NT2/D1 (cell line): ENCODE data around the gene WNT4.

Source experiments
- DNase-seq: peaks from one replicate; pipeline ENCODE4 v3.0.0-alpha.2; 2011; ENCODE audit warnings: low read depth, low spot score
- H3K27me3 ChIP-seq: 2 replicates; pipeline ENCODE4 v1.6.0; 2011; ENCODE audit warnings: mild to moderate bottlenecking; ENCODE audit not compliant: insufficient read length, insufficient read depth
- H3K36me3 ChIP-seq: 2 replicates; pipeline ENCODE4 v1.6.1; 2011; ENCODE audit warnings: mild to moderate bottlenecking, low read length, mixed read lengths; ENCODE audit not compliant: insufficient read depth, insufficient read length
- H3K4me1 ChIP-seq: 2 replicates; pipeline ENCODE4 v1.5.1; 2011; ENCODE audit not compliant: insufficient read depth, insufficient read length
- H3K4me3 ChIP-seq: 2 replicates; pipeline ENCODE4 v1.5.1; 2011; ENCODE audit warnings: low read depth; ENCODE audit not compliant: insufficient read length
- H3K9ac ChIP-seq: 2 replicates; pipeline ENCODE4 v1.6.0; 2011; ENCODE audit warnings: low read depth; ENCODE audit not compliant: insufficient read length
- H3K9me3 ChIP-seq: 2 replicates; pipeline ENCODE4 v1.5.1; 2011; ENCODE audit warnings: mild to moderate bottlenecking, low read length; ENCODE audit not compliant: insufficient read depth
- SUZ12 ChIP-seq: IDR thresholded peaks from 2 replicates; pipeline ENCODE4 v1.6.1; 2011; ENCODE audit not compliant: insufficient read length, insufficient read depth; ENCODE audit errors: extremely low read depth
- YY1 ChIP-seq: IDR thresholded peaks from 2 replicates; pipeline ENCODE4 v1.6.1; 2011; ENCODE audit not compliant: insufficient read length, insufficient read depth
- ZNF274 ChIP-seq: IDR thresholded peaks from 2 replicates; pipeline ENCODE4 v1.6.1; 2011; ENCODE audit warnings: mild to moderate bottlenecking, low read depth, low read length

Gene WNT4

DNA sequence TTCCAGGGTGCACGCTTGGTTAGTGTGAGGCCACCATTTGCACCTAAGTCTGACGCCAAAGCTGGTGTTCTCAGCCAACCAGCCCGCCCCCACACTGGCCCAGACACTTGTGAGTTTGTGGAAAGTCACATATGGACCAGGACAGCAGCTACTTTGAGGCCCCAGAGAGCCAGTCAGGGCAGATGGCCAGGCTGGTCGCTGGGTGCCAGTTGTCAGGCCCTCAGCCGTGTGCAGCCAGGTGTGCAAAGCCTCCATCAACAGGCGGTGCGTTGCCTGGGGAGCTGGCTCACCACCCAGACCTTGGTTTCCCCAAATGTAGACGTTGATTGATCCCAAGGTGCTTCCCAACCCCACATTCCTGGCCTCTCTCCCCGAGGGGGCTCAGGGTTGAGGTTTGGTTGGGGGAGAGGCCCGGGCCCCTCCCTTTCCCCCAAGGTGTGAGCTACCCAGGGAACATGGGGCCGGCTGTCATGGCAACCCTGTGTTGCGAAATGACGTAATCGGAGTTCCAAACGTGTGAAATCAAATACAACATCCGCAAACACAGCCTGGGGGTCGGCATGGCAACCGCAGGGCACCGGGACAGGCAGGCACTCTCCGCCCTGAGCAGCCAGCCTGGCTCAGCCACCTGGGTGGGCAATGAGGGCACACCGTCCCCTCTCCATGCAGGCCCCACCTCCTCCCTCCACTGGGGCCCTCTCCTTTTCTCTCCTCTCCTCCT is 42.2 kb upstream of the WNT4 start:
- peaks cover 5% of the 10 kb centered on the region for H3K4me1 ChIP-seq
- no peaks in the 10 kb centered on the region for H3K27me3 ChIP-seq
- H3K9me3 ChIP-seq = no peaks in the 10 kb centered on the region
- no peak overlapping the region for H3K9ac ChIP-seq
- H3K36me3 ChIP-seq = no peaks in the 10 kb centered on the region
- TF ChIP-seq SUZ12 (no peak), ZNF274 (no peak), YY1 (no peak)
- DNase-seq = no peak
- no peak overlapping the region for H3K4me3 ChIP-seq

GRCh38 chr1:22184454-22184853 is 41.6 kb upstream of the WNT4 start:
- DNase-seq = no peak
- no peaks in the 10 kb centered on the region for H3K36me3 ChIP-seq
- no peak overlapping the region for H3K9ac ChIP-seq
- H3K4me1 ChIP-seq = peaks cover 5% of the 10 kb centered on the region
- no peak overlapping the region for H3K4me3 ChIP-seq
- no peaks in the 10 kb centered on the region for H3K27me3 ChIP-seq
- TF ChIP-seq ZNF274 = no peak
- TF ChIP-seq YY1 = no peak
- no peak for TF ChIP-seq SUZ12
- no peaks in the 10 kb centered on the region for H3K9me3 ChIP-seq

- Histone ChIP-seq H3K9me3 (no peaks in the 10 kb centered on the region), H3K27me3 (no peaks in the 10 kb centered on the region), H3K4me1 (peaks cover 5% of the 10 kb centered on the region), H3K9ac (no peak overlapping the region), H3K4me3 (no peak overlapping the region), H3K36me3 (no peaks in the 10 kb centered on the region)
- TF ChIP-seq YY1 (no peak), SUZ12 (no peak), ZNF274 (no peak)
- no peak for DNase-seq
Observed at GRCh38 chr1:22182715-22183114, 39.8 kb upstream of the WNT4 start.

GRCh38 chr1:22179197-22179803 is 36.4 kb upstream of the WNT4 start:
- Histone ChIP-seq H3K9ac (no peak overlapping the region), H3K4me1 (no peaks in the 10 kb centered on the region)
- TF ChIP-seq YY1 = no peak
- TF ChIP-seq ZNF274 = no peak
- no peak for TF ChIP-seq SUZ12

GRCh38 chr1:22177354-22178003 is 34.6 kb upstream of the WNT4 start:
- no peak for DNase-seq
- Histone ChIP-seq H3K36me3 (no peaks in the 10 kb centered on the region), H3K27me3 (no peaks in the 10 kb centered on the region), H3K4me1 (no peaks in the 10 kb centered on the region), H3K4me3 (no peak overlapping the region), H3K9me3 (peaks cover 13% of the 10 kb centered on the region; the same call in 1 of the 2 replicates), H3K9ac (no peak overlapping the region)
- TF ChIP-seq SUZ12 = no peak
- no peak for TF ChIP-seq ZNF274
- no peak for TF ChIP-seq YY1

More at GRCh38 chr1:22179197-22179803, 36.4 kb upstream of the WNT4 start:
- Histone ChIP-seq H3K36me3 (no peaks in the 10 kb centered on the region), H3K9me3 (peaks cover 5% of the 10 kb centered on the region; the same call in 1 of the 2 replicates), H3K4me3 (no peak overlapping the region), H3K27me3 (no peaks in the 10 kb centered on the region)
- DNase-seq = no peak

DNA sequence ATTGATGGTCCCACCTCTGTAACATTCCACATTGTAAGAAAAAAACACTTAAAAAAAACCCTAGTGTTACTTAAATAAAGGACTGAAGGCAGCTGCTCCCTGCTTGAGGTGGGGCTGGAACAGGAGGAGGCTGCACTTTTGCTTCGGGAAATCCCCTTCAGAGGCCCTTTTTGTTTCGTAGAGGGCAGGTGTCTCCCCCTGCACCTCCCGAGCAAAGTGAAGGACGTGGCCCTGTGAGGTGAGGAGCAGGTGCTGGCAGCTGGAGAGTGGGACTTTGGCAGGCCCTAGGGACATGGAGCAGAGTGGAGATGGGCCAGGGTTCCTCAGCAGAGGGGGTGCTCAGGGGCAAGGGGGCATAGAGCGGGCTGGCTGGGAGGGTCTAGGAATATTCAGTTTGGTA is 33.4 kb upstream of the WNT4 start:
- Histone ChIP-seq H3K4me1 (no peaks in the 10 kb centered on the region), H3K4me3 (no peak overlapping the region)
- TF ChIP-seq ZNF274 (no peak), YY1 (no peak), SUZ12 (no peak)

More for the DNA sequence above, 33.4 kb upstream of the WNT4 start:
- no peaks in the 10 kb centered on the region for H3K27me3 ChIP-seq
- H3K36me3 ChIP-seq = no peaks in the 10 kb centered on the region
- H3K9me3 ChIP-seq = peaks cover 13% of the 10 kb centered on the region; the same call in 1 of the 2 replicates
- no peak overlapping the region for H3K9ac ChIP-seq
- no peak for DNase-seq
